HG02973 (cell line): ENCODE measurements around the gene BCAP29.
"Not testable (repeated sequence)": the region's sequence is repeated elsewhere in the genome, so short reads cannot be mapped to it uniquely, and the experiment has no call there.

Source experiments
- ATAC-seq: cut with Tn5 transposase; IDR thresholded peaks from one replicate; pipeline ENCODE4 v1.9.1; 2021; ENCODE audit warnings: moderate library complexity; ENCODE audit not compliant: unreplicated experiment

The BCAP29 gene

GRCh38 chr7:107615910-107616680 lies 36.0 kb downstream of the BCAP29 start:
- no peak for ATAC-seq

GRCh38 chr7:107622429-107622828 lies 42.4 kb downstream of the BCAP29 start:
- no peak for ATAC-seq

GRCh38 chr7:107622894-107623293 lies 42.8 kb downstream of the BCAP29 start:
- ATAC-seq: no peak

- no peak for ATAC-seq
Observed at GRCh38 chr7:107627002-107627401, 47.0 kb downstream of the BCAP29 start.

GRCh38 chr7:107628461-107629064 lies 48.5 kb downstream of the BCAP29 start:
- ATAC-seq: no peak

GRCh38 chr7:107630342-107630741 lies 50.3 kb downstream of the BCAP29 start:
- ATAC-seq: no peak

- ATAC-seq: no peak
Observed at GRCh38 chr7:107631588-107632491, 51.8 kb downstream of the BCAP29 start.

- ATAC-seq: no peak
Observed at GRCh38 chr7:107632492-107632865, 52.4 kb downstream of the BCAP29 start.

GRCh38 chr7:107638594-107638993 lies 58.5 kb downstream of the BCAP29 start:
- ATAC-seq: peak; percentile 90

- ATAC-seq: not testable (repeated sequence)
Observed at GRCh38 chr7:107639070-107639469, 59.0 kb downstream of the BCAP29 start.

- ATAC-seq: no peak
Observed at GRCh38 chr7:107641676-107642075, 61.6 kb downstream of the BCAP29 start.

- ATAC-seq: no peak
Observed at GRCh38 chr7:107642501-107642900, 62.5 kb downstream of the BCAP29 start.

GRCh38 chr7:107643407-107643806 lies 63.4 kb downstream of the BCAP29 start:
- no peak for ATAC-seq

GRCh38 chr7:107643938-107644308 lies 63.9 kb downstream of the BCAP29 start:
- no peak for ATAC-seq

- ATAC-seq: no peak
Observed at GRCh38 chr7:107644309-107644974, 64.4 kb downstream of the BCAP29 start.

- ATAC-seq: no peak
Observed at GRCh38 chr7:107652642-107653041, 72.6 kb downstream of the BCAP29 start.

GRCh38 chr7:107658467-107658866 lies 78.4 kb downstream of the BCAP29 start:
- no peak for ATAC-seq

GRCh38 chr7:107659666-107660065 lies 79.6 kb downstream of the BCAP29 start:
- ATAC-seq: no peak

- no peak for ATAC-seq
Observed at GRCh38 chr7:107660381-107661080, 80.5 kb downstream of the BCAP29 start, which contains the start of gene SLC26A4. TSS of gene SLC26A4 (plus strand) at chr7:107660828. CDS start at chr7:107661642, 814 bp downstream.

GRCh38 chr7:107661081-107661864 lies 81.2 kb downstream of the BCAP29 start:
- no peak for ATAC-seq
